Mammary epithelial cell (primary cell): ENCODE results near the gene PAX2.

Experiments used
- EZH2 ChIP-seq: IDR thresholded peaks from 2 replicates; pipeline ENCODE4 v1.6.1; 2012; ENCODE audit warnings: low read length, inconsistent platforms, borderline replicate concordance
- TF ChIP-seq, protein P1 (sequence below), 2 donors: IDR thresholded peaks in 1 of 2; conservative IDR thresholded peaks in 1 of 2; 2 replicates each; pipeline ENCODE4 v1.5.1; 2011 to 2012; ENCODE audit warnings: inconsistent platforms in 2 of 2, low read length in 2 of 2, mild to moderate bottlenecking in 2 of 2, control low read depth in 1 of 2, low read depth in 1 of 2; ENCODE audit not compliant: insufficient read depth in 1 of 2; ENCODE audit errors: extremely low read depth in 1 of 2

DNA sequence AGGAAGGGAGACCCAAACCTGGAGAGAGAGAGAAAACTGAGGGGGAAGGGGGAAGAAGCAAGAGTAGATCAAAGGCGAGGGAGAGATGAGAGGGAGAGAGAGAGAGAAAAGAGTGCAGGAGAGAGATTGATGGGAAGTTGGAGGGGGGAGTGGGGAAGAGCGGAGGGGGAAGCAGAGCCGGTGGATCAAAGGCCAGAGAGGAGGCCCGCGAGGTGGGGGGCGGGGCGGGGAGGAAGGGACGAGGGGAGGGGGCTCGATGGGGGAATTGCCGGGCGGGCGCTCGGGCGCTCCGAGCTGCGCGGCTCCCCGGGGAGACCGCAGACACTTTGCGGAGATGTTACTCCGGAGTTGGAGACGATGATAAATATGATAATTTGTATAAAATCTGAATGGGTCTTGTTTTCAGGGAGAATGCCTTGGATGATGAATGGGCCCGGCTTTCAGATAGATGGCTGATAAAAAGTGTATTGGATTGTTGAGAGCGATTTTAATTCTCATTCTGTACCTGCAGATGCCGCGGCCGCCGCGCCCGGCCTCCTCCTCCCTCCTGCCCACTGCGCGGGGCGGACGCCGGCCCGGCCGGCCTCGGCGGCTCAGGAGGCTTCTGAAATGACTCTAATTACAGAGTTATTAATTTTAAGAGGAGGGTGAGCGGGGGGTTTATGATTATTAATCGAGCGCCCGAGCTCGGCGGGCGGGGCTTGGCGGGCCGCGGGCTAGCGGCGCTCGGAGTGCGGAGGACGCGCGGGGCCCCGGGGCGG lies 21.4 kb upstream of the PAX2 start:
- TF ChIP-seq, protein P1, sequence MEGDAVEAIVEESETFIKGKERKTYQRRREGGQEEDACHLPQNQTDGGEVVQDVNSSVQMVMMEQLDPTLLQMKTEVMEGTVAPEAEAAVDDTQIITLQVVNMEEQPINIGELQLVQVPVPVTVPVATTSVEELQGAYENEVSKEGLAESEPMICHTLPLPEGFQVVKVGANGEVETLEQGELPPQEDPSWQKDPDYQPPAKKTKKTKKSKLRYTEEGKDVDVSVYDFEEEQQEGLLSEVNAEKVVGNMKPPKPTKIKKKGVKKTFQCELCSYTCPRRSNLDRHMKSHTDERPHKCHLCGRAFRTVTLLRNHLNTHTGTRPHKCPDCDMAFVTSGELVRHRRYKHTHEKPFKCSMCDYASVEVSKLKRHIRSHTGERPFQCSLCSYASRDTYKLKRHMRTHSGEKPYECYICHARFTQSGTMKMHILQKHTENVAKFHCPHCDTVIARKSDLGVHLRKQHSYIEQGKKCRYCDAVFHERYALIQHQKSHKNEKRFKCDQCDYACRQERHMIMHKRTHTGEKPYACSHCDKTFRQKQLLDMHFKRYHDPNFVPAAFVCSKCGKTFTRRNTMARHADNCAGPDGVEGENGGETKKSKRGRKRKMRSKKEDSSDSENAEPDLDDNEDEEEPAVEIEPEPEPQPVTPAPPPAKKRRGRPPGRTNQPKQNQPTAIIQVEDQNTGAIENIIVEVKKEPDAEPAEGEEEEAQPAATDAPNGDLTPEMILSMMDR (conservative IDR thresholded peaks at IDR 0.05 in 1 of 2, IDR thresholded peaks at IDR 0.05 in 1 of 2; ENCODE audit: extremely low read depth in 1 of 2, insufficient read depth in 1 of 2, low read depth in 1 of 2, low read length in 2 of 2) = no peak
- TF ChIP-seq EZH2 = no peak
